Coronary artery (tissue), 2 donors: ENCODE data around the gene SIGLEC8.
"Not testable (repeated sequence)": the region's sequence is repeated elsewhere in the genome, so short reads cannot be mapped to it uniquely, and the experiment has no call there.

Experiments
- DNase-seq: peaks from one replicate; pipeline ENCODE4 v3.0.0-alpha.2; 2017; ENCODE audit warnings: low spot score
- H3K27ac ChIP-seq, 2 donors: fragments of 200-600 bp; sonication (generic); one replicate each; pipeline ENCODE4 v1.5.1; 2016 to 2019
- H3K4me3 ChIP-seq: fragments of 200-600 bp; sonication (generic); 2 replicates; pipeline ENCODE4 v1.5.1; 2016; ENCODE audit warnings: mild to moderate bottlenecking, moderate library complexity
- TF ChIP-seq, protein P1 (sequence below): fragments of 200-600 bp; sonication (generic); IDR thresholded peaks from one replicate; pipeline ENCODE4 v1.5.1; 2019; ENCODE audit warnings: antibody characterized with exemption

SIGLEC8 gene

DNA sequence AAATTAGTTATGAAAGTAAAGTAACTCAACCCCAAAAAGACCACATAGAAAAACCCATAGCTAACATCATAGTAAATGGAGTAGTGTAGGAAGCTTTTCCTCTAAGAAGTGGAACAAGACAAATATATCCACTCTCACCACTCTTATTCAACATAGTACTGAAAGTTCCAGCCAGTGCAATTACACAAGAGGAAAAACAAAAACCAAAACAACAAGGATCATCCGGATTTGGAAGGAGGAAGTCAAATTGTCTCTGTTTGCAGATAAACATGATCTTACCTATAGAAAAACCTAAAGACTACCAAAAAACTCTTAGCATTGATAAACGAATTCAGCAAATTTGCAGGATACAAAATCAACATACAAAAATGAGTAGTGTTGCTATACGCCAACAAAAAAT lies 8.5 kb upstream of the SIGLEC8 start:
- H3K4me3 ChIP-seq, result no peak overlapping the region
- TF ChIP-seq, protein P1, sequence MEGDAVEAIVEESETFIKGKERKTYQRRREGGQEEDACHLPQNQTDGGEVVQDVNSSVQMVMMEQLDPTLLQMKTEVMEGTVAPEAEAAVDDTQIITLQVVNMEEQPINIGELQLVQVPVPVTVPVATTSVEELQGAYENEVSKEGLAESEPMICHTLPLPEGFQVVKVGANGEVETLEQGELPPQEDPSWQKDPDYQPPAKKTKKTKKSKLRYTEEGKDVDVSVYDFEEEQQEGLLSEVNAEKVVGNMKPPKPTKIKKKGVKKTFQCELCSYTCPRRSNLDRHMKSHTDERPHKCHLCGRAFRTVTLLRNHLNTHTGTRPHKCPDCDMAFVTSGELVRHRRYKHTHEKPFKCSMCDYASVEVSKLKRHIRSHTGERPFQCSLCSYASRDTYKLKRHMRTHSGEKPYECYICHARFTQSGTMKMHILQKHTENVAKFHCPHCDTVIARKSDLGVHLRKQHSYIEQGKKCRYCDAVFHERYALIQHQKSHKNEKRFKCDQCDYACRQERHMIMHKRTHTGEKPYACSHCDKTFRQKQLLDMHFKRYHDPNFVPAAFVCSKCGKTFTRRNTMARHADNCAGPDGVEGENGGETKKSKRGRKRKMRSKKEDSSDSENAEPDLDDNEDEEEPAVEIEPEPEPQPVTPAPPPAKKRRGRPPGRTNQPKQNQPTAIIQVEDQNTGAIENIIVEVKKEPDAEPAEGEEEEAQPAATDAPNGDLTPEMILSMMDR, result no peak
- H3K27ac ChIP-seq, result no peak overlapping the region
- DNase-seq, result no peak

DNA sequence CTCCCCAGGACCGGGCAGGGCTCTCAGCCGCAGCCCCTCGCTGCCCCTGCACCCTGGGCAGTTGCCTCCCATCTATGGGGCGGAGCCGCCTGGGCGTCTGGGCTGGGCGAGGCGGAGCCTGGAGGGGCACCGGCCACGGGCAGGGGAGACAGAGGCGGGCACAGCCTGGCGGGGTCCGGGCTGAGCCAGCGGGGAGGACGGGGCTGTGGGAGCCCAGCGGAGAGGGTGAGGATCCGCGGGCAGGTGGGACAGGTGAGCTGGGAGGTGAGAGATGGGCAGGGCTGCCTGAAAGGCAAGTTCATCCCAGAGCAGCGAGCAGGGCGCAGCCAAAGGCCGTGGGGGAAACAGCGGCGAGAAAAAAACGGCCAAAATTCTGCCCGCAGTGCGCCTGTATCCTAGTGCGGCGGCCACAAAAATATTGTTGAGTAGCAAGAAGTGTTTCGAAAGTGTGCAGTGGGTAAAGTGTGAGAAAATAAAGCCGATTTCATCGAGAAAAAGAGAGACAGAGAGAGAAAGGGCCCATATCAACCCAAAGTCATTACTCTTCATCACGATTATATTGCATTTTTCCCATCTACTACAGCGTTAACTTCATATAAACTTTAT lies 5.8 kb upstream of the SIGLEC8 start:
- H3K4me3 ChIP-seq, H3K27ac ChIP-seq, DNase-seq: not testable (repeated sequence)

DNA sequence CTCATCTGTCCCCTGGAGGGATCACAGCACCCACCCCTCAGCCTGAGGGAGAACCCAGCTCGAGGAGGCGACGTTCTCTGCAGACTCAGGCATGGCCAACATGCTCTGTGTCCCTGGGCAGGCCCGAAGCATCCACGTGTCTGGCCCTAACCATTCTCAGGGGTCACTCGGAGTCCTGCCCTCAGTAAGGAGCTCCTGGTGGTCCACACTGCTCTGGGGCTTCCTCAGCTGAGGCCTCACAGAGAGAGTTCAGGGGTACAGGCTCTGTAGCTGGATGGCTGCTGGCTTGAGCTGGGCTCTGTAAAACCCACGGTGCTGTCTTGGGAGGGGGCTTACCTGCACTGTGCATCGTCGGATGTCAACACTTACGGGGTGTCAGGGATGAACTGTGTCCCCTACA lies 4.4 kb upstream of the SIGLEC8 start:
- Histone ChIP-seq H3K4me3 (no peak overlapping the region), H3K27ac (no peak overlapping the region)
- TF ChIP-seq, protein P1, result no peak
- DNase-seq, result peak; percentile 53

DNA sequence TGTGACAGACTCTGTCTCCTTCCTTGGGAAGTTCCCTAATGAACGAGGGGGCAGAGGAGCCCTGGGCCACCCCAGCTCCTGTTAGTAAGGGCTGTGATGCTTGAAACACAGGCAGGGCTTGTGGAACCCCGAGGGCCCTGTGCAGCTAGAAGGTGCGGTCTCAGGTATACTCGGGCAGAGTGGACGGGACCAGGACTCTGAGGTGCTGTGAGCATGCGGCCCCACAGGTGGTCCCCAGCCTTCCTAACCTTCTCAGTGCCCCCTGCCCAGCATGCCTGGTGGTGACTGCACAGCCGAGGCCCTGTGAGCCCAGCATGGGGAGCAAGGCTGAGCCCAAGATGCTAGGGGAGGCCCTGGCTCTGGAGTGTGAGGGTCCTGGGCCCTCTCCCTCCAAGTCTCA lies 4.0 kb upstream of the SIGLEC8 start:
- TF ChIP-seq, protein P1, result no peak
- DNase-seq, result no peak

DNA sequence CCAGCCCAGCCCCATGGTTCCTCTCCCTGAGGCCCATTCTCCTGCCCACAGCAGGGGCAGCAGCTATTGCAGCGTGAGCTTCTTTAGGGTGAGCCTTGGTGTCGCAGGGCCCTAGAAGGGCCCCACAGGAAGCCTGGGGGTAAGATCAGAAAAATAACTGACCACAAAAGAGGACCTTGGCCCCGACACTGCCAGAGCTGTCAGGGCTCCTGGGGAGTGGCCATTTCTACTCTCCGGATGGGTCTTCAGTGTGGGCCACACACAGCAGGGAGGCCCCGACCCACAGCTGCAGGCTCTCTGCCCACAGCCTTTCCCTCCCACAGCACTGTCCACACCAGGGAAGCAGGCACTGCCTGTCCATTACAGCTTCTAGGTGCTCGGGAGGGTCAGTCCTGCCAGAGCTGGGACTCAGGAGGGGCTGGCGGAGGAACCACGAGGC lies 3.5 kb upstream of the SIGLEC8 start:
- no peak overlapping the region for H3K4me3 ChIP-seq

More for the DNA sequence above, 4.0 kb upstream of the SIGLEC8 start:
- Histone ChIP-seq H3K27ac (no peak overlapping the region), H3K4me3 (no peak overlapping the region)

DNA sequence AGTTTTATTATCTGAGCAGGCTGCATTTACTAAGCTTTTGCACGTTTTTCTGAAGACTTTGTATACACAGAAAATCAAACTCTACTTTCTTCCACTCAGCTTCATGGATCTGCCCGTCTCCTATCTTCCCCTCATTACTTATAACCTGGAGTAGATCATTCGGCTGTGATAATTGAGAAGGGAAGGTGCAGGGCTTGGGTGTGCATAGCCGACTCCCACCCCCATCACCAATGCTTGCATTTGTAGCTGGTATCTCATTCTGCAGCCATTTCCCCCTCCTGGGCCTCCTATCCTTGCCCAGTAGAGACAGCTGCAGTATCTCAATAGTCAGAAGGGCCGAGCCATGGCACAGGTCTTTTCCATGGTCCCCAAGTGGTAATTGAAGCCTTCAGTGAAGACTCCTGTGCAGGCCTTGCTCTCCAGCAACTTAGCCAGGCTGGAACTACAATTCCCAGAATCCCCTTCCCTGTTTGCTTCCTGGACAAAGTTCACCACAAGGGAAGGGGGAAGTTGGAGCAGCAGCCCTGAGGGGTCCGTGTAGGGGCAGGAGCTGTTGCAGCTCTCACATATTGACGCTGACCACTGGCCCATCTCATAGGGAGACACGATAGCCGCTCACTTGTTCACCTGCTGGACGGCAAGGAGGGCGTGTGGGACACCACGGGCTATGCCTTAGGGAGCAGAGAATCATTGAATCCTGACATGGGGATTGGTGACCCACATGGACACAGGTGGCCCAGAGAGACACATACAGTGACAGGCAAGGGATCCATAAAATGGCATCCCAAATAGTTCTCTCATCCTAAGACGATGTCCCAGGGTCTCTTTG lies 2.1 kb upstream of the SIGLEC8 start:
- TF ChIP-seq, protein P1, result no peak
- peak; percentile 57 for DNase-seq
- peak overlapping the region; percentile 40 for H3K4me3 ChIP-seq
- H3K27ac ChIP-seq, result no peak overlapping the region

More for the DNA sequence above, 3.5 kb upstream of the SIGLEC8 start:
- no peak overlapping the region for H3K27ac ChIP-seq
- DNase-seq, result peak; percentile 61
- TF ChIP-seq, protein P1, result no peak

DNA sequence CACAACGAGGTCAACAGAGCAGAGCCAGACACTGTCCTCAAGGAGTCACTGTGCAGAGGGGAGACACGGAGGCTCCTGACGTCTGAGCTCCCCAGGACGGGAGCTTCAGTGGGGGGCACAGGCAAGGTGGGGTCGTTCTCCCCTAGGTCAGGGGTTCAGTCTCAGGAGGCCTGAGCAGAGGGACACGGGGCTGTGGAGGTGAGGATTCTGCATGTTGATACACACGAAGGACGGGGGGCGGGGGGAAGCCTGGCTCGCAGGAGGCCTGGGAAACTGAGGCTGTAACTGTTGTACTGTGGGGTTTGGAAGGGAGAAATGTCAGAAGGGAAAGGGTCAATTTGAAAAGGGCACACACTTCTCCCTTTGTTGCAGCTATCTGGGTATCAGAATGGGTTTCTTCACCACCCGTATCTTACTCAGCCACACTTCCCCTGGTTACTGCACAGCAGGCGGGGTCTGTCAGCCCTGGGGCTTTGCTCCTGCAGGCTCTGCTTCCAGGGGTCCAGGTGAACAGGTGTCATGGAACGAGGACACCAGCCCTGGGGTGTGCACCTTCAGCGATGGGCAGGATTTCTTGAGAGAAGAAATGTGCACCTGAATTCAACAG lies 748 bp upstream of the SIGLEC8 start:
- H3K27ac ChIP-seq, result no peak overlapping the region
- peak; percentile 49 for DNase-seq
- no peak overlapping the region for H3K4me3 ChIP-seq
- TF ChIP-seq, protein P1, result no peak
